Measurements from ENCODE around the gene DNAH1.

The DNAH1 gene

GRCh38 chr3:52313774-52314188 is 2.3 kb upstream of the DNAH1 start:
- ATAC-seq (ENCODE audit: low read depth) (peak; percentile 85), DNase-seq (ENCODE audit: low spot score in 2 of 2) (peak; percentile 56 to 57)
- Mint-ChIP-seq H3K4me1 (peaks cover 39% of the 10 kb centered on the region), H3K27me3 (no peaks in the 10 kb centered on the region), H3K4me3 (peak overlapping the region; percentile 41), H3K9me3 (no peaks in the 10 kb centered on the region), H3K36me3 (peaks cover 3% of the 10 kb centered on the region), H3K27ac (peak overlapping the region; percentile 93)

DNA sequence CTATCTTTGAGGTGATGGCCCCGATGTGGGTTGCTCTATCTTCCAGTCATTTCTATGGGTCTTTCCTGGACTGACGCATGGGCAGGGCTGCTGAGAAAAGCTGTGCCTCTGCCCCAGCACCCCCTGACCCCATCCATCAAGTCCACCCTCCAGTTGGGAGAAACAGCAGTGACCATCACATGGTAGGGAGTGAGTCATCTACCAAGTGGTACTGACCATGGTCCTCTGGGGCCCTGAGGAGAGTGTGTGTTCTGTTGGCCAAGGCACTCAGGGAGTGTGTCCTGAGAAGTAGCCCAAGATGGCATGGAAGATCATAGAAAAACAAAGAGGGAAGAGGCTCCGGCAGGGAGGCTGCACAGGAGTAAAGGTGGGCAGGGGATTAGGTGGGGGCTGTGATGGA is 1.6 kb upstream of the DNAH1 start:
- DNase-seq (ENCODE audit: low spot score in 2 of 2) (no peak), ATAC-seq (ENCODE audit: low read depth) (no peak)
- H3K27me3 Mint-ChIP-seq: no peaks in the 10 kb centered on the region
- H3K27ac Mint-ChIP-seq: peak overlapping the region; percentile 93
- H3K4me3 Mint-ChIP-seq: peak overlapping the region; percentile 17
- H3K4me1 Mint-ChIP-seq: peaks cover 38% of the 10 kb centered on the region
- H3K9me3 Mint-ChIP-seq: no peaks in the 10 kb centered on the region
- H3K36me3 Mint-ChIP-seq: peaks cover 3% of the 10 kb centered on the region

DNA sequence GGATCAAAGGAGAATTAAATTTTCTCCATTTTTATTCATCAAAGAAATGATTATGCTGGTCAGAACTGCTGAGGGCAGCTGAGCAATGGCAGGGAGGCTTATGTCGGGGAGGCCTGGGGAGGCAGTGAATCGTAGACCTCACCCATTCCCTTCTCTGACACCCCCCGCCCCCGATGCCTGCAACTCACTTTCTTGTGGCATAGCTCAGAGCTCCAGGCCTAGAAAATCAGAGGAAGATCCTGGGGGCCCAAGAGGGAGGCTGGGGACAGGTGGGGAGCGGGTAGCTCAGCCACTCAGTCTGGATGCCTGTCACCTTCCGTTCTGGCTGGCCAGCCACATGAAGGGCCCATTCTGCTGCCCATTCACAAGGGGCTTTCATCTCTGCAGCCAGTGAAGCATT is 1.1 kb upstream of the DNAH1 start:
- Mint-ChIP-seq H3K27ac (peak overlapping the region; percentile 93), H3K4me3 (no peak overlapping the region), H3K36me3 (peaks cover under 1% of the 10 kb centered on the region), H3K9me3 (no peaks in the 10 kb centered on the region), H3K27me3 (no peaks in the 10 kb centered on the region), H3K4me1 (peaks cover 35% of the 10 kb centered on the region)
- no peak for DNase-seq (ENCODE audit: low spot score in 2 of 2)
- no peak for ATAC-seq (ENCODE audit: low read depth)

- Mint-ChIP-seq H3K4me3 (peak overlapping the region; percentile 75), H3K4me1 (peaks cover 30% of the 10 kb centered on the region), H3K27ac (peak overlapping the region; percentile 84), H3K27me3 (no peaks in the 10 kb centered on the region), H3K36me3 (no peaks in the 10 kb centered on the region), H3K9me3 (no peaks in the 10 kb centered on the region)
- ATAC-seq (ENCODE audit: low read depth): peak; percentile 77
- DNase-seq (ENCODE audit: low spot score in 2 of 2): peak; percentile 59 to 69
Measured at GRCh38 chr3:52317208-52318000, 1.3 kb downstream of the DNAH1 start.

GRCh38 chr3:52318186-52318816 is 2.2 kb downstream of the DNAH1 start:
- H3K27ac Mint-ChIP-seq: peak overlapping the region; percentile 84
- H3K4me3 Mint-ChIP-seq: no peak overlapping the region
- no peak for DNase-seq (ENCODE audit: low spot score in 2 of 2)
- peaks cover 5% of the 10 kb centered on the region for H3K36me3 Mint-ChIP-seq
- peaks cover 25% of the 10 kb centered on the region for H3K4me1 Mint-ChIP-seq
- H3K9me3 Mint-ChIP-seq: no peaks in the 10 kb centered on the region
- H3K27me3 Mint-ChIP-seq: no peaks in the 10 kb centered on the region
- ATAC-seq (ENCODE audit: low read depth): no peak

GRCh38 chr3:52319921-52320595 is 3.9 kb downstream of the DNAH1 start:
- Mint-ChIP-seq H3K36me3 (peaks cover 5% of the 10 kb centered on the region), H3K27me3 (no peaks in the 10 kb centered on the region), H3K9me3 (no peaks in the 10 kb centered on the region), H3K4me1 (peaks cover 12% of the 10 kb centered on the region), H3K4me3 (no peak overlapping the region), H3K27ac (no peak overlapping the region)
- DNase-seq (ENCODE audit: low spot score in 2 of 2) (no peak), ATAC-seq (ENCODE audit: low read depth) (no peak)

DNA sequence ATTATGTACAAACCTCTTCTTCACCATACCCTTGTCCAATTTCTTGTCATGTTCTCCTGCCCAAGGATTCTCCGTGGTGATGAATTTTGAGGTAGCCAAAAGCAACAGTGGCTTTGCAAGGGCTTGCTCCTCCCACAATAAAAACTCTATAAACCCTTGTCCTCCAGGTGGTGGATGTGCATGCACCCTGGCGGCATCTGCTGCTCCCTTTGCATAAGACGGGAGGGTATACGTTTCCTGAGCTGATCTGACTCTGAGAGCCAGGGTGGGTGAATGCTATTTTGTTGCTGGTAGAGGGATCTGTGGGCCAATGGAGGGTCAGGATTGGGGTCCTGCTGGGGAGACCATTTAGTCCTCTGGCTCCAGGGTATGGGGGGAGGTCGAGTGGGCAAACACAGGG is 5.4 kb downstream of the DNAH1 start:
- Mint-ChIP-seq H3K36me3 (peaks cover 5% of the 10 kb centered on the region), H3K4me3 (no peak overlapping the region), H3K27ac (no peak overlapping the region), H3K4me1 (peaks cover 12% of the 10 kb centered on the region), H3K27me3 (no peaks in the 10 kb centered on the region), H3K9me3 (no peaks in the 10 kb centered on the region)
- ATAC-seq (ENCODE audit: low read depth): no peak
- no peak for DNase-seq (ENCODE audit: low spot score in 2 of 2)

DNA sequence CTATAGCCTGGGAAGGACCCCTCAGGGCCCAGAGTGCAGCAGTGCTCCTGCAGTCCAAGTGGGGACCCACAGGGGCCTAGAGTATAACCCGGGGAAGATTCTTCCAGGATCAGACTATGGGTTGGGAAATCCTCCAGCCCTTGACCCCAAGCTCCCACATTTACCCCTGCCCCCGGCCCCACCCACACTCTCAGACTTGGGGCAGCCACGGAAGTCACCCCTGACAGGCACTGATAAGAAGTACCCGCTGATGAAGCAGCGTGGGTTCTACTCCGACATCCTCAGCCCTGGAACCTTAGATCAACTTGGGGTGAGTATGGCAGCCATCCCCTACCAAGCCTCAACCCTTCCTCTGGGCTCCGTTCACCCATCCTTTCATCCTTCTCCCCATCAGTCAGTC is 6.3 kb downstream of the DNAH1 start:
- H3K27ac Mint-ChIP-seq: no peak overlapping the region
- H3K9me3 Mint-ChIP-seq: no peaks in the 10 kb centered on the region
- no peaks in the 10 kb centered on the region for H3K27me3 Mint-ChIP-seq
- H3K36me3 Mint-ChIP-seq: peaks cover 5% of the 10 kb centered on the region
- DNase-seq (ENCODE audit: low spot score in 2 of 2) (no peak), ATAC-seq (ENCODE audit: low read depth) (no peak)
- H3K4me1 Mint-ChIP-seq: peaks cover 9% of the 10 kb centered on the region
- no peak overlapping the region for H3K4me3 Mint-ChIP-seq

DNA sequence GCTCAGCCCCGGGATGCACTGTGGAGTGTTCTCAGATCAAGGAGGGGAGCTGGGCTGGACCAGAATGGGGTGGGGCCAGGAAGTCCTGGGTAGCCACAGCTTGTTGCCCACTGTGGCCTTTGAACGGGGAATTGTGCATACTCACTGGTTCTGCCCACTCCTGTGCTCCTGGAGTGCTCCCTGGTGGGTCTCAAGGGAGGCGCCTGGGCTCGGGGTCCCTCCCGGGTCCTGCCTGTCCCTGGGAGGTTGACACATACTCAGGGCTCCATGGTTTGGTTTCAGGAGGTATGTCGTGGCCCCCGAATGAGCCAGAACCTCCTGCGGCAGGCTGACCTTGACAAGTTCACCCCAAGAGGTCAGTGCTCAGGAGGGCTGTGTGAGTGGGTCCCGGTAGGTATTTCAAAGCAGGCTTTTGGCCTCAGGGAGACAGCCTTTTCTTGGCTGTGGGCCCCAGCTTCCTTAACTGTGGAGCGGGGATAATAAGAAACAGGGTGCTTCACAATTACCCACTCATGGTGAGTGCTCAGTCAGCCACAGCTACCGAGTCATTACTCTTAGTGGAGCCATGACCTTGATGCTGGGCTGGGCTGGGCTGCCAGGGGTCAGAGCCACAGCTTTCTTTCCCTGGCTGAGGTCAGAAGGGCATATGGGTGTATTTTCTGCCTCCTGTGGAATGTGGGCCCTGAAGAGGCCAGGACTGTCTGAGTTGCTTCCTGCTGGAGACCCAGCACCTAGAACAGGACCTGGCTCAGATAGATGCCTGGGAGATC is 7.6 kb downstream of the DNAH1 start:
- Mint-ChIP-seq H3K27ac (no peak overlapping the region), H3K36me3 (peaks cover 9% of the 10 kb centered on the region)

GRCh38 chr3:52324676-52325075 is 8.6 kb downstream of the DNAH1 start:
- Mint-ChIP-seq H3K9me3 (no peaks in the 10 kb centered on the region), H3K27me3 (no peaks in the 10 kb centered on the region), H3K36me3 (peaks cover 9% of the 10 kb centered on the region), H3K27ac (no peak overlapping the region), H3K4me3 (no peak overlapping the region), H3K4me1 (peaks cover 3% of the 10 kb centered on the region)
- no peak for DNase-seq (ENCODE audit: low spot score in 2 of 2)
- ATAC-seq (ENCODE audit: low read depth): no peak

More for the DNA sequence above, 7.6 kb downstream of the DNAH1 start:
- ATAC-seq (ENCODE audit: low read depth) (no peak), DNase-seq (ENCODE audit: low spot score in 2 of 2) (no peak)
- H3K9me3 Mint-ChIP-seq: no peaks in the 10 kb centered on the region
- H3K27me3 Mint-ChIP-seq: no peaks in the 10 kb centered on the region
- H3K4me3 Mint-ChIP-seq: no peak overlapping the region
- peaks cover 3% of the 10 kb centered on the region for H3K4me1 Mint-ChIP-seq

DNA sequence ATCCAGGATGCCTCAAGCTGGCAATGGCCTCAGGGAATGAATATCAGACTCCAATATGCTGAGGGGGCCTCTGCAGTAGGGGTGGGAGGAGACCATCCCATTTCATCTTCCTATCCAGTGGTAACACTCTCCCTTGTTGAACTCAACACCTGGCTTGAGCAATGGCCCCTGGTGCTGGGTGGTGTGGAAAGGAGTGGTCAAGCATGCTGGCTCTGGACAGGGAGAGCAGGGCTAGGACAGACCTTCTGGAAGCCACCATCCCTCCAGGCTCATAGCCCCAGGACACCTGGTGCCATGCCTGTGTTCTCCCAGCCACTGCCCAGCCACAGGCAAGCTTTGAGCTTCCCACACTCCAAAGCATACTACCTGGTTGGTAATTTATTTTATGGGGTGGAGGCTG is 9.6 kb downstream of the DNAH1 start:
- Mint-ChIP-seq H3K27ac (no peak overlapping the region), H3K27me3 (no peaks in the 10 kb centered on the region), H3K4me3 (no peak overlapping the region), H3K4me1 (peaks cover 3% of the 10 kb centered on the region), H3K9me3 (no peaks in the 10 kb centered on the region), H3K36me3 (peaks cover 12% of the 10 kb centered on the region)
- DNase-seq (ENCODE audit: low spot score in 2 of 2) (no peak), ATAC-seq (ENCODE audit: low read depth) (no peak)

DNA sequence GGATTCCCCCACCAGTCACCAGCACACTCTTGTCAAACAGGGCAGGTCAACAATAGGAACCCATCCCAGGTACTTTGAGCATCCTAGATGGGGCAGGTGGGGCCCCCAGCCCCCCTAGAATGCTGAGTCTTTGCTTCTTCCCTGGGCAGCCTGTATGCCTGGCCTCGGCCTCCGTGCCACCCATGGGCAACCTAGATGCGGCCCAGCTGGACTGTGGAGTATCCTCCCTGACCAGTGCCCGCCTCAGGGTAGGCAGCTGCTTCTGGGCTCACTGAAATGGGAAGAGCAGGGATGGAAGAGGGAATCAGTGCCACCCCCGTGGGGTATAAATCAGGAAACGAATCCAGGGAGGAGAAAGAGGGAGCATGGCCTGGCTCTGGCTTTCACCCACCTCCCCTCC is 10.9 kb downstream of the DNAH1 start:
- Mint-ChIP-seq H3K27me3 (no peaks in the 10 kb centered on the region), H3K36me3 (peaks cover 13% of the 10 kb centered on the region), H3K4me1 (no peaks in the 10 kb centered on the region), H3K9me3 (no peaks in the 10 kb centered on the region), H3K27ac (no peak overlapping the region), H3K4me3 (no peak overlapping the region)
- ATAC-seq (ENCODE audit: low read depth): no peak
- no peak for DNase-seq (ENCODE audit: low spot score in 2 of 2)

GRCh38 chr3:52327486-52328290 is 11.6 kb downstream of the DNAH1 start:
- H3K36me3 Mint-ChIP-seq: peaks cover 15% of the 10 kb centered on the region
- no peak overlapping the region for H3K4me3 Mint-ChIP-seq
- no peaks in the 10 kb centered on the region for H3K4me1 Mint-ChIP-seq
- no peaks in the 10 kb centered on the region for H3K9me3 Mint-ChIP-seq
- no peak for ATAC-seq (ENCODE audit: low read depth)
- H3K27me3 Mint-ChIP-seq: no peaks in the 10 kb centered on the region
- DNase-seq (ENCODE audit: low spot score in 2 of 2): no peak
- H3K27ac Mint-ChIP-seq: no peak overlapping the region

All from memory B cell (primary cell).